ENCODE data around the gene SH2D1A.

SH2D1A gene

GRCh38 chrX:124393238-124393637 is 46.9 kb downstream of the SH2D1A start:
- no peak for DNase-seq (ENCODE audit: low spot score)
- TF ChIP-seq CTCF (IDR thresholded peaks at IDR 0.05; ENCODE audit: extremely low read depth, insufficient read depth, missing control alignments): no peak
- in situ Hi-C loops (cut with MboI; ENCODE audit: low pct_unique_long_range_greater_than_20kb, low sequenced_read_pairs, unreplicated experiment): no loop called here

GRCh38 chrX:124393659-124394058 is 47.3 kb downstream of the SH2D1A start:
- TF ChIP-seq CTCF (IDR thresholded peaks at IDR 0.05; ENCODE audit: extremely low read depth, insufficient read depth, missing control alignments): no peak
- no peak for DNase-seq (ENCODE audit: low spot score)
- in situ Hi-C loops (cut with MboI; ENCODE audit: low pct_unique_long_range_greater_than_20kb, low sequenced_read_pairs, unreplicated experiment): no loop called here

GRCh38 chrX:124395145-124395880 is 49.0 kb downstream of the SH2D1A start:
- no peak for TF ChIP-seq CTCF (IDR thresholded peaks at IDR 0.05; ENCODE audit: extremely low read depth, insufficient read depth, missing control alignments)
- DNase-seq (ENCODE audit: low spot score): no peak
- in situ Hi-C loops (cut with MboI; ENCODE audit: low pct_unique_long_range_greater_than_20kb, low sequenced_read_pairs, unreplicated experiment): no loop called here

GRCh38 chrX:124401696-124402095 is 55.3 kb downstream of the SH2D1A start:
- no peak for TF ChIP-seq CTCF (IDR thresholded peaks at IDR 0.05; ENCODE audit: extremely low read depth, insufficient read depth, missing control alignments)
- no peak for DNase-seq (ENCODE audit: low spot score)
- in situ Hi-C loops (cut with MboI; ENCODE audit: low pct_unique_long_range_greater_than_20kb, low sequenced_read_pairs, unreplicated experiment): no loop called here

DNA sequence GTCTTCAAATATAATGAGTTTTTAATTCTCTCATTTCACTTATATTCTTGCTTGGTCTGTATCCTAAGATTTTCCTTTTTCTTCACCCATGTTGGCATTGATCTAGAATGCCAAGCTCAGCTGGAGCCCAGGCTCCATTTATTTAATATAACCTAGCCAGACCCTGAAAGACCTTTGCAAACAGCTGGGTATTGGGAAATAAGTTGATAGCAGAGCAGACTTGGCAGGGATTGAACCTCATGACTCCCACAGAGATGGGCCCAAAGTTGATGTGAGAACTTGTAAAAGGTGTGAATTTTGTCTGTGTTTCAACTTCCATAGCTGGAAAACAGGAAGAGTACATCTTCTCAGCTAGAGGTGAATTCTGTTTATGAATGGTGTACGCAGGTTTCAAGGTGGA is 59.5 kb downstream of the SH2D1A start:
- no peak for TF ChIP-seq CTCF (IDR thresholded peaks at IDR 0.05; ENCODE audit: extremely low read depth, insufficient read depth, missing control alignments)
- in situ Hi-C loops (cut with MboI; ENCODE audit: low pct_unique_long_range_greater_than_20kb, low sequenced_read_pairs, unreplicated experiment): no loop called here
- no peak for DNase-seq (ENCODE audit: low spot score)

- peak; percentile 39 for DNase-seq (ENCODE audit: low spot score)
- TF ChIP-seq CTCF (IDR thresholded peaks at IDR 0.05; ENCODE audit: extremely low read depth, insufficient read depth, missing control alignments): peak; percentile 49
- in situ Hi-C loops (cut with MboI; ENCODE audit: low pct_unique_long_range_greater_than_20kb, low sequenced_read_pairs, unreplicated experiment): no loop called here
Measured at GRCh38 chrX:124406294-124407014, 60.1 kb downstream of the SH2D1A start.
